SK-N-SH treated with all-trans-retinoic acid at 6 μM for 48 hours (cell line): ENCODE measurements around the gene ERO1B.

Experiments used
- BACH2 ChIP-seq: fragments of 250-450 bp; sonication (Bioruptor Pico); IDR thresholded peaks from 2 replicates; pipeline ENCODE4 v1.9.0; 2021; ENCODE audit warnings: mild to moderate bottlenecking, borderline replicate concordance
- OSR1 ChIP-seq: fragments of 250-450 bp; sonication (Bioruptor Pico); IDR thresholded peaks from 2 replicates; pipeline ENCODE4 v1.8.0; 2022; ENCODE audit warnings: moderate library complexity, mild to moderate bottlenecking, inconsistent platforms
- RARB ChIP-seq: fragments of 250-450 bp; sonication (Bioruptor Pico); IDR thresholded peaks from 2 replicates; pipeline ENCODE4 v1.8.0; 2021; ENCODE audit warnings: mild to moderate bottlenecking, moderate library complexity
- ZNF565 ChIP-seq: fragments of 450-650 bp; formaldehyde crosslinking; conservative IDR thresholded peaks from 2 replicates; pipeline ENCODE4 v1.5.0; 2020; ENCODE audit warnings: low read depth, mild to moderate bottlenecking, moderate library complexity
- ZNF70 ChIP-seq: fragments of 450-650 bp; formaldehyde crosslinking; IDR thresholded peaks from 2 replicates; pipeline ENCODE4 v1.5.0; 2020; ENCODE audit warnings: mild to moderate bottlenecking, moderate library complexity
- TF ChIP-seq, protein P1 (sequence below): fragments of 250-450 bp; sonication (Bioruptor Pico); IDR thresholded peaks from 2 replicates; pipeline ENCODE4 v1.5.1; 2020; ENCODE audit warnings: low read depth, mild to moderate bottlenecking, moderate library complexity

GRCh38 chr1:236222632-236223031 lies 59.1 kb downstream of the ERO1B start:
- TF ChIP-seq, protein P1, sequence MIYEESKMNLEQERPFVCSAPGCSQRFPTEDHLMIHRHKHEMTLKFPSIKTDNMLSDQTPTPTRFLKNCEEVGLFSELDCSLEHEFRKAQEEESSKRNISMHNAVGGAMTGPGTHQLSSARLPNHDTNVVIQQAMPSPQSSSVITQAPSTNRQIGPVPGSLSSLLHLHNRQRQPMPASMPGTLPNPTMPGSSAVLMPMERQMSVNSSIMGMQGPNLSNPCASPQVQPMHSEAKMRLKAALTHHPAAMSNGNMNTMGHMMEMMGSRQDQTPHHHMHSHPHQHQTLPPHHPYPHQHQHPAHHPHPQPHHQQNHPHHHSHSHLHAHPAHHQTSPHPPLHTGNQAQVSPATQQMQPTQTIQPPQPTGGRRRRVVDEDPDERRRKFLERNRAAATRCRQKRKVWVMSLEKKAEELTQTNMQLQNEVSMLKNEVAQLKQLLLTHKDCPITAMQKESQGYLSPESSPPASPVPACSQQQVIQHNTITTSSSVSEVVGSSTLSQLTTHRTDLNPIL (CRISPR knock-in tag) = no peak
- TF ChIP-seq OSR1 (CRISPR knock-in tag) (no peak), BACH2 (no peak), ZNF70 (no peak), RARB (CRISPR knock-in tag) (no peak), ZNF565 (CRISPR knock-in tag) (no peak)
